Measurements from ENCODE around the gene GALNT10. TPM values are rescaled to one million over a fixed set of nuclear protein-coding genes. Genes with fewer than 3 reads are reported as not detected.

Gene GALNT10
- total RNA-seq, 2 donors from 2014 or later, result 30.2 to 43.4 TPM

DNA sequence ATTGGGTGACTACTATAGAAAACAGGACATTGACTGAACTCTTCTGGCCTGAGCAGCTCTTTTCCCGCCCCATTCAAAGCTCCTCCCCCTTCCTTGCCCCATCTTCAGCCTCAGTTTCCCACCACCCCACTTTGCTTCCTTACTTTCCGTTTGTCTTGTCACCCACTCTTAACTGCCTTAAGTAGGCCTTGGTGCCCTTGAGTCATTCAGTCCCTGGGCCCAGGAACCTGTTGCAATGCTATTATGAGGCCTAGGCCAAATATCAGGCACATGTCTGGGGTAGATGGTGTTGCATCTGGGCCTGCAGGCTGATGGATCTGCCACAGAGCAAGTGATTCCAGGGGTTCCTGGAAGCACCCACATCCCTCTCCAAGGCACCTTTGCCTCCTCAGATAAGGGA is 17.7 kb upstream of the GALNT10 start:
- no peak overlapping the region for H3K27ac ChIP-seq (ENCODE audit: low read depth, low read length)
- Mint-ChIP-seq H3K27ac (no peak overlapping the region), H3K9me3 (no peaks in the 10 kb centered on the region), H3K4me1 (peaks cover 27% of the 10 kb centered on the region), H3K27me3 (ENCODE audit: insufficient read depth) (peaks cover 15% of the 10 kb centered on the region), H3K36me3 (ENCODE audit: low read depth) (no peaks in the 10 kb centered on the region), H3K4me3 (no peak overlapping the region)
- no peak overlapping the region for H3K9ac ChIP-seq (ENCODE audit: extremely low read depth, low read length, poor library complexity, severe bottlenecking)
- no peak overlapping the region for H3K4me3 ChIP-seq (ENCODE audit: low read length)
- peaks cover 15% of the 10 kb centered on the region for H3K4me1 ChIP-seq (ENCODE audit: control insufficient read depth, insufficient read depth, low read length)
- no peak for DNase-seq
- H3K9me3 ChIP-seq (ENCODE audit: control insufficient read depth, low read length), result no peaks in the 10 kb centered on the region
- 91 to 93% methylated on average over 2 of the region's 2 CpGs for WGBS, 2 experiments (ENCODE audit: insufficient coverage in 1 of 2, insufficient read length in 1 of 2)
- no peaks in the 10 kb centered on the region for H3K36me3 ChIP-seq (ENCODE audit: control insufficient read depth, insufficient read depth, low read length)
- TF ChIP-seq, protein P1, sequence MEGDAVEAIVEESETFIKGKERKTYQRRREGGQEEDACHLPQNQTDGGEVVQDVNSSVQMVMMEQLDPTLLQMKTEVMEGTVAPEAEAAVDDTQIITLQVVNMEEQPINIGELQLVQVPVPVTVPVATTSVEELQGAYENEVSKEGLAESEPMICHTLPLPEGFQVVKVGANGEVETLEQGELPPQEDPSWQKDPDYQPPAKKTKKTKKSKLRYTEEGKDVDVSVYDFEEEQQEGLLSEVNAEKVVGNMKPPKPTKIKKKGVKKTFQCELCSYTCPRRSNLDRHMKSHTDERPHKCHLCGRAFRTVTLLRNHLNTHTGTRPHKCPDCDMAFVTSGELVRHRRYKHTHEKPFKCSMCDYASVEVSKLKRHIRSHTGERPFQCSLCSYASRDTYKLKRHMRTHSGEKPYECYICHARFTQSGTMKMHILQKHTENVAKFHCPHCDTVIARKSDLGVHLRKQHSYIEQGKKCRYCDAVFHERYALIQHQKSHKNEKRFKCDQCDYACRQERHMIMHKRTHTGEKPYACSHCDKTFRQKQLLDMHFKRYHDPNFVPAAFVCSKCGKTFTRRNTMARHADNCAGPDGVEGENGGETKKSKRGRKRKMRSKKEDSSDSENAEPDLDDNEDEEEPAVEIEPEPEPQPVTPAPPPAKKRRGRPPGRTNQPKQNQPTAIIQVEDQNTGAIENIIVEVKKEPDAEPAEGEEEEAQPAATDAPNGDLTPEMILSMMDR (conservative IDR thresholded peaks at IDR 0.05), result no peak
- no peaks in the 10 kb centered on the region for H3K27me3 ChIP-seq (ENCODE audit: control insufficient read depth, insufficient read depth, low read length, poor library complexity, severe bottlenecking)

DNA sequence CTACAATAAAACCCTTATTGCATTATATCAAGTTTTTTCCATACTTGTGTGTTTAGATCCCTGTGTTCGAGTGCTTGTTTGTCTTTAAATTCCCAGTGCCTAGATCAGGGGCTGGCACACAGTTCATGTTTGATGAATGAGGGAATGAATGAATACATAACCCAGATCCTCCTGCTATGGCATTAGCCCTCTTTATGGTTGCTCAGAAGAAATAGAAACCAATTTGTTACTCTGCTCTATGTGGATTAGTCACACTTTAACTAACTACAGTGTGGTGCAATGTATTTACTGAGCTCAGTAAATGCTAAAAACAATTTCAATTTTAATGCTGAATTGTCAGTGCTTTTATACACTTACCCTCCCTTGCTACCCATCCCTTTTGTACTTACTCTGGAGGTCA is 16.4 kb upstream of the GALNT10 start:
- Histone ChIP-seq H3K27me3 (ENCODE audit: control insufficient read depth, insufficient read depth, low read length, poor library complexity, severe bottlenecking) (no peaks in the 10 kb centered on the region), H3K4me1 (ENCODE audit: control insufficient read depth, insufficient read depth, low read length) (peaks cover 6% of the 10 kb centered on the region), H3K27ac (ENCODE audit: low read depth, low read length) (no peak overlapping the region), H3K36me3 (ENCODE audit: control insufficient read depth, insufficient read depth, low read length) (no peaks in the 10 kb centered on the region), H3K9me3 (ENCODE audit: control insufficient read depth, low read length) (no peaks in the 10 kb centered on the region), H3K9ac (ENCODE audit: extremely low read depth, low read length, poor library complexity, severe bottlenecking) (no peak overlapping the region), H3K4me3 (ENCODE audit: low read length) (no peak overlapping the region)
- TF ChIP-seq, protein P1 (conservative IDR thresholded peaks at IDR 0.05), result no peak
- DNase-seq, result no peak
- peaks cover 23% of the 10 kb centered on the region for H3K27me3 Mint-ChIP-seq (ENCODE audit: insufficient read depth)
- 100% methylated on average over 1 of the region's 1 CpG; no CpG with 5 or more reads in 1 of the 2 experiments for WGBS, 2 experiments (ENCODE audit: insufficient coverage in 1 of 2, insufficient read length in 1 of 2)
- H3K36me3 Mint-ChIP-seq (ENCODE audit: low read depth), result no peaks in the 10 kb centered on the region
- H3K27ac Mint-ChIP-seq, result no peak overlapping the region
- no peaks in the 10 kb centered on the region for H3K9me3 Mint-ChIP-seq
- no peak overlapping the region for H3K4me3 Mint-ChIP-seq
- H3K4me1 Mint-ChIP-seq, result peaks cover 17% of the 10 kb centered on the region

DNA sequence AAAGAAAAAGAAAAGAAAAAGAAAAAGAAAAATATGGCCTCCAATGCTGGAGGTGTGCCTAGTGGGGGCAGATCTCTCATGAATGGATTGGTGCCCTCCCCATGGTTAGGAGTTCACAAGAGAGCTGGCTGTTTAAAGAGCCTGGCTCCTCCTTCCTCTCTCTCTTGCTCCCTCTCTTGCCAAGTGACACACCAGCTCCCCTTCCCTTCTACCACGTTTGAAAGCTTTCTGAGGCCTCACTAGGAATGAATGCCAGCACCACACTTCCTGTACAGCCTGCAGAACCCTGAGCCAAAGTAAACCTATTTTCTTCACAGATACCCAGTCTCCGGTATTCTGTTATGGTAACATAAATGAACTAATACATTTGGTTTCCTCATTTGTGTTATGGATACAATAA is 14.4 kb upstream of the GALNT10 start:
- no peaks in the 10 kb centered on the region for H3K36me3 Mint-ChIP-seq (ENCODE audit: low read depth)
- no peak overlapping the region for H3K4me3 Mint-ChIP-seq
- Histone ChIP-seq H3K36me3 (ENCODE audit: control insufficient read depth, insufficient read depth, low read length) (no peaks in the 10 kb centered on the region), H3K9me3 (ENCODE audit: control insufficient read depth, low read length) (no peaks in the 10 kb centered on the region), H3K4me3 (ENCODE audit: low read length) (no peak overlapping the region), H3K9ac (ENCODE audit: extremely low read depth, low read length, poor library complexity, severe bottlenecking) (no peak overlapping the region), H3K4me1 (ENCODE audit: control insufficient read depth, insufficient read depth, low read length) (no peaks in the 10 kb centered on the region), H3K27me3 (ENCODE audit: control insufficient read depth, insufficient read depth, low read length, poor library complexity, severe bottlenecking) (no peaks in the 10 kb centered on the region), H3K27ac (ENCODE audit: low read depth, low read length) (no peak overlapping the region)
- peaks cover 21% of the 10 kb centered on the region for H3K27me3 Mint-ChIP-seq (ENCODE audit: insufficient read depth)
- no peaks in the 10 kb centered on the region for H3K9me3 Mint-ChIP-seq
- TF ChIP-seq, protein P1 (conservative IDR thresholded peaks at IDR 0.05), result no peak
- no peak overlapping the region for H3K27ac Mint-ChIP-seq
- no peak for DNase-seq
- H3K4me1 Mint-ChIP-seq, result peaks cover 11% of the 10 kb centered on the region
- 60 to 64% methylated on average over 1 to 2 of the region's 2 CpGs for WGBS, 2 experiments (ENCODE audit: insufficient coverage in 1 of 2, insufficient read length in 1 of 2)

Data from endodermal cell (in vitro differentiated cells).